SU-DHL-6 (cell line): Measurements from ENCODE around the gene C12orf57.

Experiments
- H2AFZ ChIP-seq: fragments of 200-600 bp; sonication (generic); 2 replicates; pipeline ENCODE4 v1.6.1; 2014; ENCODE audit warnings: low read depth, mild to moderate bottlenecking, moderate library complexity, mixed read lengths, antibody characterized with exemption, low read length; ENCODE audit not compliant: severe bottlenecking
- H3F3A ChIP-seq: fragments of 200-600 bp; shearing (Covaris generic); 2 replicates; pipeline ENCODE4 v1.6.0; 2016; ENCODE audit warnings: antibody characterized with exemption, mild to moderate bottlenecking; ENCODE audit not compliant: insufficient read depth
- H3K27ac ChIP-seq: fragments of 200-600 bp; sonication (generic); 2 replicates; pipeline ENCODE4 v1.5.1; 2016; ENCODE audit warnings: low read depth, mild to moderate bottlenecking, low read length, moderate library complexity, mixed read lengths
- H3K27me3 ChIP-seq: fragments of 200-600 bp; sonication (generic), shearing (Covaris generic); 2 replicates; pipeline ENCODE4 v1.6.0; 2014; ENCODE audit warnings: mild to moderate bottlenecking, low read length
- H3K36me3 ChIP-seq: fragments of 200-600 bp; sonication (generic); 2 replicates; pipeline ENCODE4 v1.6.1; 2014; ENCODE audit warnings: mild to moderate bottlenecking, low read length, mixed read lengths
- H3K4me2 ChIP-seq: fragments of 300-600, 200-600 bp; shearing (Covaris generic), sonication (generic); 2 replicates; pipeline ENCODE4 v1.6.0; 2014; ENCODE audit warnings: low read length, low read depth, mild to moderate bottlenecking; ENCODE audit not compliant: poor library complexity, severe bottlenecking
- H3K4me3 ChIP-seq: fragments of 200-600 bp; sonication (generic); 2 replicates; pipeline ENCODE4 v1.5.1; 2014; ENCODE audit warnings: antibody characterized with exemption, low read length, mild to moderate bottlenecking, mixed read lengths; ENCODE audit not compliant: insufficient read depth, poor library complexity, severe bottlenecking
- H3K79me2 ChIP-seq: fragments of 200-600 bp; sonication (generic); 2 replicates; pipeline ENCODE4 v1.6.1; 2014; ENCODE audit warnings: mild to moderate bottlenecking, low read length, moderate library complexity; ENCODE audit not compliant: insufficient read depth
- H3K9ac ChIP-seq: fragments of 200-600 bp; sonication (generic); 2 replicates; pipeline ENCODE4 v1.7.0; 2014; ENCODE audit warnings: mild to moderate bottlenecking, low read length
- H3K9me2 ChIP-seq: fragments of 200-600 bp; sonication (generic); replicated peaks from 2 replicates; pipeline ENCODE4 v1.6.1; 2014; ENCODE audit warnings: low read length; ENCODE audit not compliant: insufficient read depth
- H3K9me3 ChIP-seq: fragments of 200-600 bp; sonication (generic); 2 replicates; pipeline ENCODE4 v1.6.1; 2014; ENCODE audit warnings: low read length, mixed read lengths; ENCODE audit not compliant: insufficient read depth
- H4K20me1 ChIP-seq: fragments of 200-600 bp; sonication (generic); 2 replicates; pipeline ENCODE4 v1.6.1; 2014; ENCODE audit warnings: low read depth, mild to moderate bottlenecking, antibody characterized with exemption, low read length, moderate library complexity, mixed read lengths
- CTCF ChIP-seq: fragments of 200-600 bp; sonication (generic); IDR thresholded peaks from one replicate; pipeline ENCODE4 v1.5.1; 2017; ENCODE audit warnings: antibody characterized with exemption, mild to moderate bottlenecking, low read length, moderate library complexity; ENCODE audit not compliant: insufficient read depth, poor library complexity, severe bottlenecking
- EZH2phosphoT487 ChIP-seq: fragments of 200-600 bp; sonication (generic), shearing (Covaris generic); conservative IDR thresholded peaks from 2 replicates; pipeline ENCODE4 v1.6.1; 2018; ENCODE audit warnings: mild to moderate bottlenecking, antibody characterized with exemption, low read length, moderate library complexity, mixed read lengths

C12orf57 gene

GRCh38 chr12:6899427-6899826 is 44.4 kb upstream of the C12orf57 start:
- Histone ChIP-seq H3K4me3 (no peak overlapping the region), H2AFZ (no peak overlapping the region), H3K27ac (no peak overlapping the region)

GRCh38 chr12:6899837-6900519 is 43.8 kb upstream of the C12orf57 start:
- Histone ChIP-seq H3K4me2 (no peak overlapping the region), H3K79me2 (no peaks in the 10 kb centered on the region), H3F3A (no peaks in the 10 kb centered on the region), H4K20me1 (no peaks in the 10 kb centered on the region), H3K27me3 (no peaks in the 10 kb centered on the region), H3K36me3 (no peaks in the 10 kb centered on the region), H3K4me3 (no peak overlapping the region), H3K27ac (no peak overlapping the region), H2AFZ (no peak overlapping the region), H3K9me3 (no peaks in the 10 kb centered on the region), H3K9me2 (no peaks in the 10 kb centered on the region), H3K9ac (no peak overlapping the region)
- TF ChIP-seq CTCF (no peak), EZH2phosphoT487 (no peak)

More at GRCh38 chr12:6899427-6899826, 44.4 kb upstream of the C12orf57 start:
- no peaks in the 10 kb centered on the region for H3K36me3 ChIP-seq
- no peak overlapping the region for H3K4me2 ChIP-seq
- no peaks in the 10 kb centered on the region for H3K9me3 ChIP-seq
- H3K27me3 ChIP-seq, result no peaks in the 10 kb centered on the region
- no peaks in the 10 kb centered on the region for H3K79me2 ChIP-seq
- no peaks in the 10 kb centered on the region for H3K9me2 ChIP-seq
- H4K20me1 ChIP-seq, result no peaks in the 10 kb centered on the region
- no peaks in the 10 kb centered on the region for H3F3A ChIP-seq
- TF ChIP-seq EZH2phosphoT487 (no peak), CTCF (no peak)
- no peak overlapping the region for H3K9ac ChIP-seq

- H3K9me2 ChIP-seq, result no peaks in the 10 kb centered on the region
- no peak for TF ChIP-seq EZH2phosphoT487
- TF ChIP-seq CTCF, result no peak
- H2AFZ ChIP-seq, result no peak overlapping the region
These were observed 41.4 kb upstream of the C12orf57 start for GRCh38 chr12:6902448-6902847.

More at GRCh38 chr12:6902448-6902847, 41.4 kb upstream of the C12orf57 start:
- Histone ChIP-seq H3F3A (no peaks in the 10 kb centered on the region), H3K36me3 (no peaks in the 10 kb centered on the region), H3K79me2 (no peaks in the 10 kb centered on the region), H3K4me3 (no peak overlapping the region), H4K20me1 (no peaks in the 10 kb centered on the region), H3K27me3 (no peaks in the 10 kb centered on the region), H3K9me3 (no peaks in the 10 kb centered on the region), H3K27ac (no peak overlapping the region), H3K4me2 (no peak overlapping the region), H3K9ac (no peak overlapping the region)
